Endothelial cell of umbilical vein (primary cell): ENCODE data around the gene ZNF138. TPM values are rescaled to one million over a fixed set of nuclear protein-coding genes. Genes with fewer than 3 reads are reported as not detected.

Source experiments
- BruUV-seq: library from RNA; stranded (reverse); fragments of 400-500 nt; replicated peaks from 2 replicates; lab custom pipeline; 2021; lab: Mats Ljungman, UMichigan
- CTCF ChIA-PET: fragments of 300-600, 350-600 bp; sonication (Branson Sonifier 250); formaldehyde crosslinking; loops from one replicate; lab custom pipeline; 2021; ENCODE audit warnings: antibody characterized with exemption, inconsistent platforms; lab: Charles Lee
- POLR2A ChIA-PET: fragments of 300-600, 350-600 bp; sonication (Branson Sonifier 250); formaldehyde crosslinking; loops from one replicate; lab custom pipeline; 2021; ENCODE audit warnings: antibody characterized with exemption, inconsistent platforms; lab: Charles Lee
- DNase-seq: peaks from one replicate; pipeline ENCODE4 v3.0.0-alpha.2; 2011; ENCODE audit warnings: low read depth, low spot score
- FAIRE-seq: peaks from 2 replicates; lab custom pipeline; 2011; peaks lifted over from hg19 to GRCh38; lab: Jason Lieb, UNC
- H2AFZ ChIP-seq: 2 replicates; pipeline ENCODE4 v1.6.0; 2012; ENCODE audit warnings: low read depth, low read length, control low read depth, inconsistent platforms
- H3K27ac ChIP-seq: 2 replicates; pipeline ENCODE4 v1.5.1; 2011; ENCODE audit warnings: low read depth, mild to moderate bottlenecking, control low read depth, low read length, moderate library complexity; ENCODE audit not compliant: insufficient read depth
- H3K27me3 ChIP-seq, 2 experiments: 2 replicates each; pipeline versions ENCODE4 v1.6.0 to v1.6.1; 2011; ENCODE audit warnings: low read length in 2 of 2, mixed read lengths in 1 of 2; ENCODE audit not compliant: control insufficient read depth in 2 of 2, insufficient read depth in 2 of 2
- H3K36me3 ChIP-seq, 2 experiments: 2 replicates in 1 of 2; 3 replicates in 1 of 2; pipeline ENCODE4 v1.5.1; 2011; ENCODE audit warnings: low read length in 2 of 2, mild to moderate bottlenecking in 1 of 2, moderate library complexity in 1 of 2; ENCODE audit not compliant: control insufficient read depth in 2 of 2, insufficient read depth in 2 of 2; ENCODE audit errors: extremely low read depth in 1 of 2
- H3K4me1 ChIP-seq: 3 replicates; pipeline ENCODE4 v1.5.1; 2011; ENCODE audit warnings: mild to moderate bottlenecking, low read length; ENCODE audit not compliant: control insufficient read depth, insufficient read depth; ENCODE audit errors: extremely low read depth
- H3K4me2 ChIP-seq: 2 replicates; pipeline ENCODE4 v1.6.1; 2011; ENCODE audit warnings: low read length, control low read depth, mixed read lengths; ENCODE audit not compliant: insufficient read depth
- H3K4me3 ChIP-seq, 3 experiments: fragments of 200-600 bp in 1 of 3; sonication (generic), shearing (Covaris generic) in 1 of 3; replicated peaks in 1 of 3; 2 replicates each; pipeline ENCODE4 v1.5.1; 2011 to 2016; ENCODE audit warnings: control low read depth in 3 of 3, low read length in 3 of 3, mild to moderate bottlenecking in 2 of 3, inconsistent platforms in 1 of 3, low read depth in 1 of 3, moderate library complexity in 1 of 3; ENCODE audit not compliant: insufficient read depth in 1 of 3
- H3K79me2 ChIP-seq: 2 replicates; pipeline ENCODE4 v1.6.0; 2012; ENCODE audit warnings: low read length, inconsistent platforms; ENCODE audit not compliant: control insufficient read depth, insufficient read depth
- H3K9ac ChIP-seq: replicated peaks from 2 replicates; pipeline ENCODE3; 2011; ENCODE audit warnings: low read length, control low read depth; ENCODE audit not compliant: insufficient read depth; ENCODE audit errors: extremely low read depth
- H3K9me1 ChIP-seq: replicated peaks from 3 replicates; pipeline ENCODE4 v1.6.0; 2011; ENCODE audit warnings: mild to moderate bottlenecking, low read length; ENCODE audit not compliant: control insufficient read depth, insufficient read depth; ENCODE audit errors: extremely low read depth
- H3K9me3 ChIP-seq: replicated peaks from 2 replicates; pipeline ENCODE4 v1.5.1; 2012; ENCODE audit warnings: low read length, inconsistent platforms; ENCODE audit not compliant: control insufficient read depth, insufficient read depth
- H4K20me1 ChIP-seq: replicated peaks from 2 replicates; pipeline ENCODE3; 2011; ENCODE audit warnings: mild to moderate bottlenecking, low read length; ENCODE audit not compliant: control insufficient read depth, insufficient read depth; ENCODE audit errors: extremely low read depth
- FOS ChIP-seq: IDR thresholded peaks from 2 replicates; pipeline ENCODE4 v1.6.1; 2011; ENCODE audit warnings: mild to moderate bottlenecking, low read length, moderate library complexity, borderline replicate concordance; ENCODE audit not compliant: insufficient read depth
- GATA2 ChIP-seq: IDR thresholded peaks from 2 replicates; pipeline ENCODE4 v1.7.0; 2011; ENCODE audit warnings: low read depth, mild to moderate bottlenecking, moderate library complexity, mixed read lengths, low read length; ENCODE audit not compliant: insufficient read length, insufficient read depth
- MYC ChIP-seq: IDR thresholded peaks from one replicate; pipeline ENCODE4 v1.6.1; 2011; ENCODE audit warnings: mild to moderate bottlenecking, low read depth, low read length
- POLR2A ChIP-seq: IDR thresholded peaks from 2 replicates; pipeline ENCODE4 v1.6.1; 2012; ENCODE audit warnings: low read depth, mild to moderate bottlenecking, control low read depth, low read length
- POLR2AphosphoS5 ChIP-seq: IDR thresholded peaks from 2 replicates; pipeline ENCODE4 v1.6.1; 2012; ENCODE audit warnings: low read depth, mild to moderate bottlenecking, control low read depth, low read length, moderate library complexity; ENCODE audit not compliant: insufficient read depth
- dilution Hi-C: fragments of 300-500 bp; cut with MboI; formaldehyde crosslinking; loops from one replicate; pipeline ENCODE4 v1.15.0; 2019; ENCODE audit warnings: low sequenced_read_pairs; ENCODE audit not compliant: extremely low pct_ligation_motif_present
- intact Hi-C: fragments of 100-400 bp; cut with micrococcal nuclease; formaldehyde crosslinking; loops from one replicate; pipeline ENCODE4 v1.10.0; 2022
- polyA plus RNA-seq, 4 experiments: library from polyadenylated mRNA; depleted of rRNA in 3 of 4; stranded (reverse) in 3 of 4; unstranded in 1 of 4; fragments of >200 nt; gene quantifications; 2 replicates each; pipeline versions ENCODE4 v1.2.1 to v1.2.3, GENCODE V29; 2011 to 2012; ENCODE audit warnings: missing spikeins in 1 of 4
- total RNA-seq: library from RNA; stranded (reverse); gene quantifications from 2 replicates; pipeline ENCODE4 v1.2.3, GENCODE V29; 2021
- TF ChIP-seq, protein P1 (sequence below), 2 donors: IDR thresholded peaks; 1 replicate in 1 of 2; 2 replicates in 1 of 2; pipeline ENCODE4 v1.5.1; 2011; ENCODE audit warnings: low read length in 2 of 2, mild to moderate bottlenecking in 2 of 2, moderate library complexity in 2 of 2, control low read depth in 1 of 2, inconsistent platforms in 1 of 2, low read depth in 1 of 2; ENCODE audit not compliant: insufficient read depth in 1 of 2; ENCODE audit errors: extremely low read depth in 1 of 2
- TF ChIP-seq, protein P2 (sequence below): IDR thresholded peaks from 2 replicates; pipeline ENCODE4 v1.6.1; 2011; ENCODE audit not compliant: insufficient read depth, insufficient read length

The ZNF138 gene
- total and polyA plus RNA-seq, 2 donors (not counting 3 experiments of a cell fraction or from before 2014, with no cell fraction given), result 2.0 to 3.3 TPM

DNA sequence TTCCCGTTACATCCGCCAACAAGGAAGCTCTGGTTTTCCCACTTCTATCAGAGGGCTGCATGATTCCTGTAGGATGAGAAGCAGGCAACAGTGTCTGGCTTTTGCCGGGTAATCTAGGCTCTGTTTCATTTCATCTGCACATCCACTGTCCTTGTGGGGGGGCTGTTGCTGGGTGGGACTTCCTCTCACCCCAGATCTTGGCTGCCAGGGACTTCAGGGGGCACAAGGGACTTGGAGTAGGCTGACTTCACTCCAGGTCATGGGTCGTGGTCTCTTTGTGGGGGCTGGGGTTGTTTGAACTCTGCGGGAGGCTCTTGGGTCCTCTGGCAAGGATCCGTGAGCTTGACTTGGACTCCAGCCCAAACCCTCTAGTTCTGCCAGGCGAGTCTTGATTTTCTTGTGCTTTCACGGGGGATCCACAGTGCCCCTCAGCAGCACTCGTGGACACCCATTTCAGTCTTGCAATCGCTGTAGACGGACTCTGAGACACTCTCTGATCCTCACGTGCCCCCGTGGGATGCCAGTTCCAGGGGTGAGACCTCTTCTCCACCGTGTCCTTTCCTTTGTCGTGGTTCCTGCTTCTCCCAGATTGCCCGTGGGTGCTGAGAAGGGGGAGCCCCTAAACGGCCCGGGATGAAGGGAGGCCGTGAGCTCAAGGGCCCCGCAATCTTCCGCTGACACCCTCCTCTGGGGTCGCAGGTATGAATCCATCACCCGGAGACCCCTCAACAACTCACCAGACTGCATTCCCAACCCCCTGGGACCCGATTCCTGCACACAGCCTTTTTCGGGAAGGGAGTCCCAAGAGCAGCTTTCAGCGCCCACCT, 87.4 kb downstream of the ZNF138 start:
- TF ChIP-seq, protein P1, sequence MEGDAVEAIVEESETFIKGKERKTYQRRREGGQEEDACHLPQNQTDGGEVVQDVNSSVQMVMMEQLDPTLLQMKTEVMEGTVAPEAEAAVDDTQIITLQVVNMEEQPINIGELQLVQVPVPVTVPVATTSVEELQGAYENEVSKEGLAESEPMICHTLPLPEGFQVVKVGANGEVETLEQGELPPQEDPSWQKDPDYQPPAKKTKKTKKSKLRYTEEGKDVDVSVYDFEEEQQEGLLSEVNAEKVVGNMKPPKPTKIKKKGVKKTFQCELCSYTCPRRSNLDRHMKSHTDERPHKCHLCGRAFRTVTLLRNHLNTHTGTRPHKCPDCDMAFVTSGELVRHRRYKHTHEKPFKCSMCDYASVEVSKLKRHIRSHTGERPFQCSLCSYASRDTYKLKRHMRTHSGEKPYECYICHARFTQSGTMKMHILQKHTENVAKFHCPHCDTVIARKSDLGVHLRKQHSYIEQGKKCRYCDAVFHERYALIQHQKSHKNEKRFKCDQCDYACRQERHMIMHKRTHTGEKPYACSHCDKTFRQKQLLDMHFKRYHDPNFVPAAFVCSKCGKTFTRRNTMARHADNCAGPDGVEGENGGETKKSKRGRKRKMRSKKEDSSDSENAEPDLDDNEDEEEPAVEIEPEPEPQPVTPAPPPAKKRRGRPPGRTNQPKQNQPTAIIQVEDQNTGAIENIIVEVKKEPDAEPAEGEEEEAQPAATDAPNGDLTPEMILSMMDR (IDR thresholded peaks at IDR 0.05; ENCODE audit: extremely low read depth in 1 of 2, insufficient read depth in 1 of 2, low read depth in 1 of 2, low read length in 2 of 2), result no peak
- no peak for TF ChIP-seq POLR2A
- no peak for TF ChIP-seq FOS
- TF ChIP-seq, protein P2, sequence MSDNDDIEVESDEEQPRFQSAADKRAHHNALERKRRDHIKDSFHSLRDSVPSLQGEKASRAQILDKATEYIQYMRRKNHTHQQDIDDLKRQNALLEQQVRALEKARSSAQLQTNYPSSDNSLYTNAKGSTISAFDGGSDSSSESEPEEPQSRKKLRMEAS, result no peak
- no peak for TF ChIP-seq POLR2AphosphoS5
- TF ChIP-seq MYC, result no peak
- no peak for TF ChIP-seq GATA2
- Histone ChIP-seq H4K20me1 (no peaks in the 10 kb centered on the region), H2AFZ (no peak overlapping the region), H3K27ac (no peak overlapping the region), H3K27me3 (peaks cover 2 to 7% of the 10 kb centered on the region in 2 experiments), H3K9me1 (no peaks in the 10 kb centered on the region), H3K79me2 (no peaks in the 10 kb centered on the region), H3K36me3 (no peaks in the 10 kb centered on the region), H3K4me3 (no peak overlapping the region), H3K9ac (no peak overlapping the region), H3K4me2 (no peak overlapping the region), H3K9me3 (peaks cover 2% of the 10 kb centered on the region), H3K4me1 (no peaks in the 10 kb centered on the region)
- no TSS peak for BruUV-seq
- CTCF ChIA-PET, result no interaction called here
- intact Hi-C loops, result no loop called here
- DNase-seq (no peak), FAIRE-seq (no peak)
- POLR2A ChIA-PET, result no interaction called here
- dilution Hi-C loops, result no loop called here
